T-cell (primary cell): ENCODE data around the gene TASP1. TPM values are rescaled to one million over a fixed set of nuclear protein-coding genes. Genes with fewer than 3 reads are reported as not detected.

Experiments
- ATAC-seq, 4 experiments: fragments of 200-7000 bp in 3 of 4; fragments of 150-1000 bp in 1 of 4; cut with Tn5 transposase; replicated peaks in 1 of 4; 1 replicate in 3 of 4; 2 replicates in 1 of 4; pipeline ENCODE4 v1.10.0; 2021; ENCODE audit warnings: moderate library complexity in 3 of 4, mild to moderate bottlenecking in 2 of 4, moderate number of reproducible peaks in 1 of 4
- CTCF ChIA-PET, 2 donors: fragments of 300-600 bp; sonication (Branson Sonifier 250); formaldehyde crosslinking; loops; one replicate each; lab custom pipeline; 2022; ENCODE audit warnings: antibody characterized with exemption in 2 of 2; lab: Charles Lee
- POLR2A ChIA-PET, 2 donors: fragments of 300-600 bp; sonication (Branson Sonifier 250); formaldehyde crosslinking; loops; one replicate each; lab custom pipeline; 2022; ENCODE audit warnings: antibody characterized with exemption in 2 of 2; lab: Charles Lee
- DNase-seq, 35 experiments: peaks; one replicate each; pipeline versions ENCODE4 v3.0.0 to v3.0.0-alpha.2; 2013 to 2023
- H3K27ac ChIP-seq: one replicate; pipeline ENCODE4 v1.5.1; 2013; ENCODE audit warnings: low read length
- H3K27me3 ChIP-seq, 2 experiments: replicated peaks in 1 of 2; 1 replicate in 1 of 2; 2 replicates in 1 of 2; pipeline versions ENCODE4 v1.6.1 to v1.7.0; 2013; ENCODE audit warnings: low read length in 1 of 2, mixed read lengths in 1 of 2; ENCODE audit not compliant: control insufficient read depth in 2 of 2, insufficient read depth in 2 of 2; ENCODE audit errors: extremely low read depth in 1 of 2
- H3K36me3 ChIP-seq, 2 donors: 1 replicate in 1 of 2; 2 replicates in 1 of 2; pipeline versions ENCODE4 v1.6.1 to v1.7.0; 2013; ENCODE audit warnings: low read length in 1 of 2; ENCODE audit not compliant: control insufficient read depth in 2 of 2, insufficient read depth in 1 of 2; ENCODE audit errors: extremely low read depth in 1 of 2
- H3K4me1 ChIP-seq, 2 experiments: 1 replicate in 1 of 2; 2 replicates in 1 of 2; pipeline versions ENCODE4 v1.6.1 to v1.7.0; 2013; ENCODE audit warnings: low read length in 2 of 2, mixed read lengths in 1 of 2; ENCODE audit not compliant: insufficient read depth in 2 of 2, control insufficient read depth in 1 of 2; ENCODE audit errors: extremely low read depth in 1 of 2
- H3K4me3 ChIP-seq, 2 donors: 1 replicate in 1 of 2; 2 replicates in 1 of 2; pipeline versions ENCODE4 v1.5.1 to v1.7.0; 2013; ENCODE audit warnings: mild to moderate bottlenecking in 2 of 2, low read length in 1 of 2, moderate library complexity in 1 of 2; ENCODE audit not compliant: control insufficient read depth in 1 of 2; ENCODE audit errors: extremely low read depth in 1 of 2
- H3K9me3 ChIP-seq: 2 replicates; pipeline ENCODE4 v1.7.0; 2013
- H3K27ac Mint-ChIP-seq, 2 donors: one replicate each; pipeline ENCODE4 v1.8.0; 2020 to 2021; ENCODE audit warnings: mild to moderate bottlenecking in 2 of 2, mixed read lengths in 2 of 2
- H3K27me3 Mint-ChIP-seq, 2 donors: one replicate each; pipeline ENCODE4 v1.8.0; 2021 to 2022; ENCODE audit warnings: mixed read lengths in 2 of 2
- H3K36me3 Mint-ChIP-seq: one replicate; pipeline ENCODE4 v1.8.0; 2021; ENCODE audit warnings: mixed read lengths
- H3K4me1 Mint-ChIP-seq, 3 donors: one replicate each; pipeline ENCODE4 v1.8.0; 2020 to 2022; ENCODE audit warnings: mixed read lengths in 3 of 3, mild to moderate bottlenecking in 1 of 3
- H3K4me3 Mint-ChIP-seq, 3 donors: one replicate each; pipeline ENCODE4 v1.8.0; 2020 to 2022; ENCODE audit warnings: mild to moderate bottlenecking in 3 of 3, mixed read lengths in 3 of 3, moderate library complexity in 3 of 3
- H3K9me3 Mint-ChIP-seq, 3 donors: one replicate each; pipeline ENCODE4 v1.8.0; 2020 to 2022; ENCODE audit warnings: mixed read lengths in 3 of 3
- WGBS: methylation state at CpG from one replicate; pipeline ENCODE4 v1.1.5; 2013; ENCODE audit warnings: missing lambda C conversion rate; ENCODE audit not compliant: insufficient coverage; 5-methylcytosine and 5-hydroxymethylcytosine counted together
- total RNA-seq, 35 experiments: library from RNA in 6 of 35; stranded (reverse) in 6 of 35; fragments of 120-200 nt in 1 of 35; gene quantifications; one replicate each; pipeline versions ENCODE4 v1.2.1 to v1.2.4 and lab custom pipeline; 2013 to 2026

Gene TASP1
- total RNA-seq, 5 donors from 2014 or later (not counting 1 experiment from before 2014, with no cell fraction given): 11.2 to 19.4 (median 13.8) TPM

DNA sequence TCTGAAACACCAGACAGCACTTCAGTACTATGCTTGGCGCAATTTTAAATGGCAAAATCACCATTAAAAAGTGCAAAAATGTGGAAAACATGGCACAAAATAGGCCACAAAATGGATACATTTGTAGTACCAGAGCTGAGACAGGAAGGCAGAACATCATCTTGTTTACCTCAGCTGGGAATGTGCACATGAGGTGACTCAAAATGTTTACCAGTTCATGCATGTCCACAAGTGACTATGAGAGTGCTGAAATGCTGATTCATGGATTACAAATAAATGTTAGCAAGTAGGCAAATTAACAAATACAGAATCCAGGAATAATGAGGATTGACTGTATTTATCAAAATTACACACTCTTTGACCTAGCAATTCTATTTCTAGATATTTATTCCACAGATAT lies 216.1 kb downstream of the TASP1 start:
- Mint-ChIP-seq H3K27ac (no peak overlapping the region), H3K27me3 (no peaks in the 10 kb centered on the region), H3K4me3 (no peak overlapping the region), H3K36me3 (peaks cover 28% of the 10 kb centered on the region), H3K4me1 (no peaks in the 10 kb centered on the region), H3K9me3 (no peaks in the 10 kb centered on the region)
- Histone ChIP-seq H3K36me3 (no peaks in the 10 kb centered on the region), H3K9me3 (no peaks in the 10 kb centered on the region), H3K4me3 (no peak overlapping the region), H3K4me1 (no peaks in the 10 kb centered on the region), H3K27me3 (no peaks in the 10 kb centered on the region), H3K27ac (no peak overlapping the region)
- POLR2A ChIA-PET: no interaction called here
- ATAC-seq (no peak), DNase-seq (no peak)
- 100% methylated on average over 1 of the region's 1 CpG for WGBS
- CTCF ChIA-PET: no interaction called here

DNA sequence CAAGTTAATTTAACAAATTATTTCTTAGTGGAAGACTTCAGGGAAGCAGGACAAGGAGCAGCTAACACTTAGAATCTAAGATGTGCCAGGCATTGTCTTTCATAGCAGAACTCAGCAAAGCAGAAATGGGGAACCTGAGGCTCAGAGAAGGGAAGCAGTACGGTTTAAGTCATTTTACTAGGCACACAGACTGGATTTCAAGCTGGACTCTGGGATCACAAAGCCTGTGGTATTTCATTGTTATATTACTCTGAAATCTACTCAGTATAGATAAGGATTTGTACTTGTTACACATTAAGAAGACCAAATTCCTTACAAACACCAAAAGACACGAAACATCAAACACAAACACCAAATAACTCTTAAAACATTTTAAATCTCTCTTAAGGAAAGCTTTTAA lies 218.1 kb downstream of the TASP1 start:
- WGBS: no CpG with 5 or more reads among the region's 2 CpGs
- Histone ChIP-seq H3K27me3 (no peaks in the 10 kb centered on the region), H3K4me1 (no peaks in the 10 kb centered on the region), H3K9me3 (no peaks in the 10 kb centered on the region), H3K36me3 (peaks cover 0 to 6% of the 10 kb centered on the region in 2 donors), H3K27ac (no peak overlapping the region), H3K4me3 (no peak overlapping the region)
- ATAC-seq (no peak), DNase-seq (no peak)
- ChIA-PET CTCF (no interaction called here), POLR2A (interaction anchor here in 1 of 2 donors (0.5 kb wide), 1 partner anchor 122 kb away, joined by 3 read pairs; no protein-coding TSS in a partner anchor)
- no peaks in the 10 kb centered on the region for H3K27me3 Mint-ChIP-seq
- H3K4me3 Mint-ChIP-seq: no peak overlapping the region
- H3K36me3 Mint-ChIP-seq: peaks cover 44% of the 10 kb centered on the region
- H3K27ac Mint-ChIP-seq: no peak overlapping the region
- no peaks in the 10 kb centered on the region for H3K9me3 Mint-ChIP-seq
- H3K4me1 Mint-ChIP-seq: no peaks in the 10 kb centered on the region

DNA sequence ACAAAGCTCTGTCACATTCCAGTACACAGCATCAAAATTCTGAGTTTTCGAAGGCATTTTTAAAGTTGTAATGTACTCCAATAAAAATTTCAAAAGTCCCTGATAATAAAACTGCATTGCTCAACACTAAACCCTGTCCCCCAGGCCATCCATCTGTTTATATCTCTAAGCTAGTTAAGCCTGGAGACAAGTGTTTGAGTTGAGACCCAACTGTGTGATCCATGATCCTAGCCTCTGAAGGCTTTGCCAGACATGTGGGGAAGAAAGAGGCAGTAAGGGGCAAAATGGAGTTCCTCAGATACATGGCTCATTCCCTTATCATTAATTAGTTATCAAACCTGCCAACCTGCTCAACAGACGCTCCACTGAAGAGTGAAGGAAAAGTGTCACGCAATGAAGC lies 219.3 kb downstream of the TASP1 start:
- no peaks in the 10 kb centered on the region for H3K4me1 ChIP-seq
- no peaks in the 10 kb centered on the region for H3K9me3 Mint-ChIP-seq
- CTCF ChIA-PET: no interaction called here
- ATAC-seq (no peak), DNase-seq (no peak)
- no peaks in the 10 kb centered on the region for H3K27me3 ChIP-seq
- WGBS: 100% methylated on average over 1 of the region's 3 CpGs
- H3K36me3 ChIP-seq: peaks cover 0 to 6% of the 10 kb centered on the region in 2 donors
- no peaks in the 10 kb centered on the region for H3K9me3 ChIP-seq
- H3K27me3 Mint-ChIP-seq: no peaks in the 10 kb centered on the region
- no peak overlapping the region for H3K27ac Mint-ChIP-seq
- no peak overlapping the region for H3K4me3 ChIP-seq
- H3K27ac ChIP-seq: no peak overlapping the region
- H3K4me3 Mint-ChIP-seq: no peak overlapping the region
- POLR2A ChIA-PET: no interaction called here
- H3K36me3 Mint-ChIP-seq: peaks cover 52% of the 10 kb centered on the region
- H3K4me1 Mint-ChIP-seq: no peaks in the 10 kb centered on the region

DNA sequence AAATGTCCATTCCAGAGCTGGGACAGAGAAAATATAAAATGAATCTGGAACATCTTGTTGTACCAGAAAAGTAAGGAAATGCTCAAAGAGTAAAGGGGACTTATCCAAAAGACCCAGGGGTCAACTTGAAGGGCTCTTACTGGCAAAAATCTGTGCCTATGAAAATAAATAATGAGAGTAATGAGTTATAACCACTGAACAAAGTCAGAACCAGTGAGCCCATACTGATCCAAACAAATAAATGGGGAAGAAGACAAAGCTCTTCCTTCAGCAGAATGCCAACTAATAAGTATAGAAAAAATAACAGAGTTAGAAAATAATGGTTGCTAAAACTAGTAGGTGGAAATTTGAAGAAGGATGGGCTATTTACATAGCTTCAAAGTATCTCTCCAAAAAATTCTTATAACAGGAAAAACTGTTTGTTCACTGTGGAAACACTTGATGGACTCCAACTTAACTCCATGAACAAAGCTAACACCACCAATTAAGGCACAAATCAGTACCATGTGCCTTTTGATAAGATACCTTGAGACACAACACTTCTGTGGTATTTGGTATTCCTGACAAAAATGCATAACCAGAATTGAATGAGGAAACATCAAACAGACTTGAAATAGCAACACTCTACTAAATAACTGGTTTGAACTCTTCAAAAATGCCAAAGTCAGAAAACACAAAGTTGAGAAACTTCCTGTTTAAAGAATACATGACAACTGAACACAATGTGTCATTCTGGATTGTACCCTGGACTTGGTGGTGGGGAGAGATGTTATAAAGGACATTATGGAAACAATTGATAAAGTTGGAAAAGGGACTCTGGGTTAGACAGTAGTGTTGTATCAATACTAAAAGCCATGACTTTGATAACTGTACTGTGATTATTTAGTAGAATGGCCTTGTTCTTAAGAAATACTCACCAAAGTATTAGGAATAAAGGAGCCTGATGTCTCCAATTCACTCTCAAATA lies 220.2 kb downstream of the TASP1 start:
- POLR2A ChIA-PET: no interaction called here

DNA sequence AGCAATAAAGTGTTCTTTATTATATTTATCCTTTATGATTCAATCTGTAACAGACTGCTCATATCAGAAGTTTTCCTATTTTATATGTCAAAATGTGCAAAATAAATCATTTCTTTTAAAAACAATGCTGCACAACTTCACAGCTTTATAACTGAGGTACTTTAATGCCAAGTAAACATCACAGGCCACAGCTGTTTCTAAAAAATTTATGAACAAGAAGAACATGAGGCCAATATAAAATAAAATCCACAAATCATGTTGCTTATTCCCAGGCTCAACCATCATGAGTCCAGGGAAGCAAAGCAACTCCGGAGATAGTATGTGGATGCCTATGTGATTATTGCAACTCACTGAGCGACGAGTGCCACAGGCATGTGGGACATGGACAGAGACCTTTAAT lies 222.2 kb downstream of the TASP1 start:
- no peak for DNase-seq
- H3K27ac ChIP-seq: no peak overlapping the region
- WGBS: 100% methylated on average over 2 of the region's 3 CpGs
- no peak overlapping the region for H3K27ac Mint-ChIP-seq
- no peaks in the 10 kb centered on the region for H3K27me3 ChIP-seq
- no peaks in the 10 kb centered on the region for H3K27me3 Mint-ChIP-seq
- no peak for ATAC-seq
- no peak overlapping the region for H3K4me3 Mint-ChIP-seq
- CTCF ChIA-PET: no interaction called here
- H3K9me3 Mint-ChIP-seq: no peaks in the 10 kb centered on the region
- no peak overlapping the region for H3K4me3 ChIP-seq
- H3K4me1 ChIP-seq: no peaks in the 10 kb centered on the region
- peaks cover 68% of the 10 kb centered on the region for H3K36me3 Mint-ChIP-seq
- no peaks in the 10 kb centered on the region for H3K9me3 ChIP-seq
- peaks cover 0 to 6% of the 10 kb centered on the region in 2 donors for H3K36me3 ChIP-seq
- POLR2A ChIA-PET: no interaction called here
- H3K4me1 Mint-ChIP-seq: no peaks in the 10 kb centered on the region

More for the DNA sequence above, 220.2 kb downstream of the TASP1 start:
- Mint-ChIP-seq H3K36me3 (peaks cover 53% of the 10 kb centered on the region), H3K27me3 (no peaks in the 10 kb centered on the region), H3K4me3 (no peak overlapping the region), H3K27ac (no peak overlapping the region), H3K4me1 (no peaks in the 10 kb centered on the region), H3K9me3 (no peaks in the 10 kb centered on the region)
- CTCF ChIA-PET: no interaction called here
- DNase-seq (no peak), ATAC-seq (no peak)
- H3K36me3 ChIP-seq: peaks cover 0 to 6% of the 10 kb centered on the region in 2 donors
- no peak overlapping the region for H3K27ac ChIP-seq
- H3K27me3 ChIP-seq: no peaks in the 10 kb centered on the region
- H3K4me1 ChIP-seq: no peaks in the 10 kb centered on the region
- no peak overlapping the region for H3K4me3 ChIP-seq
- H3K9me3 ChIP-seq: no peaks in the 10 kb centered on the region

DNA sequence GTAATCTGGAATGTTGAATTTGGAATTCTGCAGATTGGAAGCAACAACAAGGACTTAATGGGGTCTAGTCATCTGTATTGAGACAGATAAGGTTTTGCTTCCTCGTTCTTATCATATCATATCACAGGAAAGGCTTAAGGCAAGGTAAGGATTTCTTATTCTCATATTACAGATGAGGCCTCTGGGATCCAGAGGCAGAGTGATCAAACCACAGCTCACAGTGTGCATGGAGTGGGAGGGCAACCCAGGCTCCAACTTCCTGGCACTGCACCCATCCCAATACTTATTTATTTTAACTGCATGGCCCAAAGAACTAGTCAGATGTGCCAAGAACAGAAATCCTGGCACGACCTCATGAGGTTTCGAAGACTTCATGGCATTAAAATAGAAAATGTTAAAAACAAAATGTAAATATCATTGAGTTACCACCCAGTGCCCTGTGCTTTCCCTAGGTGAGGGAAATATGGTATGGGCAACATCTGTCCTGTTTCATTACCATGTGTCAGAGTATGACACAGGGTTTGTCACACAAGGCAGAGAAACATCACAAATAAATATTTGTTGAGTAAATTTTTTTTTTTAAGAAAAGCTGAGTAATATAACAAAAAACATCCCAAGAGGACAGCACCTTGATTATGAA lies 225.8 kb downstream of the TASP1 start:
- Histone ChIP-seq H3K27me3 (no peaks in the 10 kb centered on the region), H3K36me3 (peaks cover 0 to 6% of the 10 kb centered on the region in 2 donors), H3K4me1 (no peaks in the 10 kb centered on the region), H3K9me3 (no peaks in the 10 kb centered on the region), H3K27ac (no peak overlapping the region), H3K4me3 (no peak overlapping the region)
- DNase-seq: no peak
- no peaks in the 10 kb centered on the region for H3K27me3 Mint-ChIP-seq
- H3K27ac Mint-ChIP-seq: no peak overlapping the region
- POLR2A ChIA-PET: no interaction called here
- no peaks in the 10 kb centered on the region for H3K4me1 Mint-ChIP-seq
- ATAC-seq: no peak
- no peaks in the 10 kb centered on the region for H3K9me3 Mint-ChIP-seq
- peaks cover 61% of the 10 kb centered on the region for H3K36me3 Mint-ChIP-seq
- H3K4me3 Mint-ChIP-seq: no peak overlapping the region
- no CpG with 5 or more reads among the region's 3 CpGs for WGBS
- CTCF ChIA-PET: no interaction called here
